Loucy (cell line): ENCODE results near the gene TPRG1.

Experiments
- H2AFZ ChIP-seq: fragments of 200-600 bp; sonication (generic); 2 replicates; pipeline ENCODE4 v1.6.0; 2016; ENCODE audit warnings: antibody characterized with exemption, mild to moderate bottlenecking, low read length, moderate library complexity
- H3F3A ChIP-seq: fragments of 200-600 bp; 2 replicates; pipeline ENCODE4 v1.6.0; 2016; ENCODE audit warnings: antibody characterized with exemption, low read depth, mild to moderate bottlenecking
- H3K27me3 ChIP-seq: fragments of 200-600 bp; sonication (generic); 2 replicates; pipeline ENCODE4 v1.6.1; 2014; ENCODE audit warnings: low read length, mild to moderate bottlenecking; ENCODE audit not compliant: insufficient read depth, poor library complexity, severe bottlenecking
- H3K36me3 ChIP-seq: fragments of 200-600 bp; sonication (generic); 2 replicates; pipeline ENCODE4 v1.6.1; 2016; ENCODE audit warnings: low read length; ENCODE audit not compliant: insufficient read depth
- H3K4me1 ChIP-seq: fragments of 200-600 bp; sonication (generic); 2 replicates; pipeline ENCODE4 v1.5.1; 2014; ENCODE audit warnings: low read length, mild to moderate bottlenecking; ENCODE audit not compliant: insufficient read depth, poor library complexity, severe bottlenecking
- H3K4me2 ChIP-seq: fragments of 200-600 bp; sonication (generic); 2 replicates; pipeline ENCODE4 v1.6.0; 2014; ENCODE audit warnings: antibody characterized with exemption, low read length, low read depth, mild to moderate bottlenecking; ENCODE audit not compliant: poor library complexity, severe bottlenecking
- H3K4me3 ChIP-seq: fragments of 200-600 bp; sonication (generic); 2 replicates; pipeline ENCODE4 v1.5.1; 2014; ENCODE audit warnings: low read length, mild to moderate bottlenecking, mixed read lengths; ENCODE audit not compliant: poor library complexity, severe bottlenecking
- H3K79me2 ChIP-seq: fragments of 200-600 bp; sonication (generic); 2 replicates; pipeline ENCODE4 v1.6.1; 2014; ENCODE audit warnings: low read length; ENCODE audit not compliant: insufficient read depth
- H3K9ac ChIP-seq: fragments of 200-600 bp; sonication (generic); 2 replicates; pipeline ENCODE4 v1.6.0; 2014; ENCODE audit warnings: mild to moderate bottlenecking, low read depth, low read length, moderate library complexity; ENCODE audit not compliant: poor library complexity, severe bottlenecking
- H3K9me2 ChIP-seq: fragments of 200-600 bp; sonication (generic); replicated peaks from 2 replicates; pipeline ENCODE4 v1.6.1; 2016; ENCODE audit warnings: low read depth, low read length, mixed read lengths
- H3K9me3 ChIP-seq: fragments of 200-600 bp; sonication (generic); 2 replicates; pipeline ENCODE4 v1.6.1; 2014; ENCODE audit warnings: mild to moderate bottlenecking, antibody characterized with exemption, low read length, low read depth; ENCODE audit not compliant: insufficient read depth
- H4K20me1 ChIP-seq: fragments of 200-600 bp; sonication (generic); 2 replicates; pipeline ENCODE4 v1.6.0; 2014; ENCODE audit warnings: antibody characterized with exemption, low read length, mild to moderate bottlenecking; ENCODE audit not compliant: insufficient read depth, poor library complexity, severe bottlenecking
- EZH2phosphoT487 ChIP-seq: fragments of 200-600 bp; IDR thresholded peaks from 2 replicates; pipeline ENCODE4 v1.6.1; 2018; ENCODE audit warnings: antibody characterized with exemption, mild to moderate bottlenecking, moderate library complexity, borderline replicate concordance
- TF ChIP-seq, protein P1 (sequence below): fragments of 200-600 bp; sonication (generic); conservative IDR thresholded peaks from 2 replicates; pipeline ENCODE4 v1.5.1; 2014; ENCODE audit warnings: mild to moderate bottlenecking, antibody characterized with exemption, low read length

Gene TPRG1

DNA sequence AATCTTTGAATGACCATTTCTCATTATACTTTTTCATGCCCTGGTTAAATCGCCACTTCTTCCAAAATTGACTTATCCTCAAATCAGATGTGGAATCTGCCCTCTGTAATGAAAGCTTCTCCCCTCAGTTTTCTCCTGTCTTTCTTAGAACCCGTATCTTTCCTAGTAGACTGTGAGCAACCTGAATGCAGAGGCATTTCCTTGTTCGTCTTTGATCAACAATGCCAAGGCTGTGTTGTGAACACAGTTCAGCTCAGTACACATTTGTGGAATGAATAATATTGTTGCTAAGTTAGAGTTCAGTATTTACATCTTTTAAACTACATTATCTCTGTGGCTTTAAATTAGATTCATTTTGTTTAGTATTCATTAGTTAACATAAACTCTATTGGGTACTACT, 123.3 kb downstream of the TPRG1 start:
- Histone ChIP-seq H3K4me1 (peaks cover 22% of the 10 kb centered on the region), H3K9me3 (no peaks in the 10 kb centered on the region), H3F3A (no peaks in the 10 kb centered on the region), H3K27me3 (no peaks in the 10 kb centered on the region), H3K4me2 (no peak overlapping the region), H4K20me1 (no peaks in the 10 kb centered on the region), H3K9ac (no peak overlapping the region), H3K4me3 (no peak overlapping the region), H2AFZ (0 out of 2 replicates have a peak overlapping the region, but pooled peaks have one; percentile 36), H3K36me3 (no peaks in the 10 kb centered on the region), H3K9me2 (no peaks in the 10 kb centered on the region), H3K79me2 (no peaks in the 10 kb centered on the region)
- TF ChIP-seq EZH2phosphoT487, result no peak
- TF ChIP-seq, protein P1, sequence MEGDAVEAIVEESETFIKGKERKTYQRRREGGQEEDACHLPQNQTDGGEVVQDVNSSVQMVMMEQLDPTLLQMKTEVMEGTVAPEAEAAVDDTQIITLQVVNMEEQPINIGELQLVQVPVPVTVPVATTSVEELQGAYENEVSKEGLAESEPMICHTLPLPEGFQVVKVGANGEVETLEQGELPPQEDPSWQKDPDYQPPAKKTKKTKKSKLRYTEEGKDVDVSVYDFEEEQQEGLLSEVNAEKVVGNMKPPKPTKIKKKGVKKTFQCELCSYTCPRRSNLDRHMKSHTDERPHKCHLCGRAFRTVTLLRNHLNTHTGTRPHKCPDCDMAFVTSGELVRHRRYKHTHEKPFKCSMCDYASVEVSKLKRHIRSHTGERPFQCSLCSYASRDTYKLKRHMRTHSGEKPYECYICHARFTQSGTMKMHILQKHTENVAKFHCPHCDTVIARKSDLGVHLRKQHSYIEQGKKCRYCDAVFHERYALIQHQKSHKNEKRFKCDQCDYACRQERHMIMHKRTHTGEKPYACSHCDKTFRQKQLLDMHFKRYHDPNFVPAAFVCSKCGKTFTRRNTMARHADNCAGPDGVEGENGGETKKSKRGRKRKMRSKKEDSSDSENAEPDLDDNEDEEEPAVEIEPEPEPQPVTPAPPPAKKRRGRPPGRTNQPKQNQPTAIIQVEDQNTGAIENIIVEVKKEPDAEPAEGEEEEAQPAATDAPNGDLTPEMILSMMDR, result no peak

DNA sequence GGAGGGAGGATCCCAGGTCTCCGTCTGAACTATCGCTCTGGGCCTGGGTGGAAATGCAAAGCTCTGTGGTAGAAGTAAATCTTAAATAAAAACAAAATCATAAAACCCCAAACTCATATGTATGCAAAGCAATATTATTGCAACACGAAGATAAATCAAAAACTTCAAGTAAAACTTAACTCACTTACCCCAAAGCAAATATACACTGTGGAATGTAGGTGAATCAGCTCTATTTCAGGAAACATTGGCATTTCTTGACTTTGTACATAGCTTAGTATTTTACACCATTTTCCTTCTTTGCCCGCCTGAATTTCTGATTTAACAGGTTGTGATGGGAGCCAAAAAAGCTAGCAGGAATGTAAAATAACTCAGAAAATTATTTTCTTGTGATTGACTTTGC, 126.2 kb downstream of the TPRG1 start:
- H4K20me1 ChIP-seq, result no peaks in the 10 kb centered on the region
- H2AFZ ChIP-seq, result no peak overlapping the region
- TF ChIP-seq, protein P1, result no peak
- no peak overlapping the region for H3K4me3 ChIP-seq
- no peaks in the 10 kb centered on the region for H3K36me3 ChIP-seq
- no peaks in the 10 kb centered on the region for H3K9me2 ChIP-seq
- H3K27me3 ChIP-seq, result no peaks in the 10 kb centered on the region
- H3K9ac ChIP-seq, result no peak overlapping the region
- peaks cover 28% of the 10 kb centered on the region for H3K4me1 ChIP-seq
- no peak overlapping the region for H3K4me2 ChIP-seq
- no peaks in the 10 kb centered on the region for H3K79me2 ChIP-seq
- H3F3A ChIP-seq, result no peaks in the 10 kb centered on the region
- no peaks in the 10 kb centered on the region for H3K9me3 ChIP-seq

DNA sequence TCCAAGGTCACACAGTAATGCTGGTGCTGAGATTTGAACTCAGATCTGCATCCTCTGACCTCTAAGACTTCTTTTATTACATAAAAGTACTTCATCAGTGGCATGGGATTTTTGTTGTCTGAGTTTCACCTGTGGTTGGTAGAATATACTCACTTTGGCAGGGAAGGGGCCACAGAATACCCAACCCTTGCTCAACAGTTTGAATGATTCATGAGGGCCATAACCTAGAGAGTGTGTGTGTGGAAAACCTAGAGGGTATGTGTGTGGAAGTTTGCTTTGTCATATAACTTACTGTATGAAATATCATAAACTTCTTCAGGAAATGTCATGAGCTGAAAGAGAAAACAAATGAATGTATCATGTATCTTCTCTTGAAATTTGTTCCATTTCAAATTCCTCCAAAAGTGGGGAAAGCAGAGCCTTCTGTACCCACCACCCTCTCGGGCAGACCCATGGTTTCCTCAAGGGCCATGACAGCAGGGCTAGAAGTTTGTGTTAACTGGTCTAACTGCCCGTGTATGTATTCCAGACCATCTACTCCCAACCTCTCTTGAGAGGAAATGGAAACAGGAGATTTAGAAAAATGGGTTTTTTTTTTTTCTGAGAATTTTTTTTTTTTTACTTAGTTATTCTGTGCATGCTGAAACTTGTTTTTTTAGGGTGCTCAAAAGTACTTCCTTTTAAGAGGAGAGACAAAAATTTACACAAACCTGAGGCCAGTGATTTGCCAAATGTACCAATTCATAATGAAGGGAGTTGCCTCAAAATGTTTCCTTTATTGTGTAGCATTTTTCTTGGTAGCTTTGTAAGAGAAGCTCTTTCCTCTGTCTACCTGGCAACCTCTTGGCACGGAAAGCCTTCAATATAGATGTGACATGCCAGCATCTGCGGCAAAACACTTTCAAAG, 127.0 kb downstream of the TPRG1 start:
- no peaks in the 10 kb centered on the region for H3K27me3 ChIP-seq
- H3K36me3 ChIP-seq, result no peaks in the 10 kb centered on the region
- no peak overlapping the region for H2AFZ ChIP-seq
- no peaks in the 10 kb centered on the region for H3K9me2 ChIP-seq
- H3F3A ChIP-seq, result no peaks in the 10 kb centered on the region
- no peak overlapping the region for H3K4me3 ChIP-seq
- no peak overlapping the region for H3K4me2 ChIP-seq
- TF ChIP-seq, protein P1, result no peak
- TF ChIP-seq EZH2phosphoT487, result no peak
- peaks cover 34% of the 10 kb centered on the region for H3K4me1 ChIP-seq
- no peak overlapping the region for H3K9ac ChIP-seq
- H3K79me2 ChIP-seq, result no peaks in the 10 kb centered on the region
- H4K20me1 ChIP-seq, result no peaks in the 10 kb centered on the region
- H3K9me3 ChIP-seq, result no peaks in the 10 kb centered on the region
